GM12878 (cell line): Measurements from ENCODE around the gene SPATA24. TPM values are rescaled to one million over a fixed set of nuclear protein-coding genes. Genes with fewer than 3 reads are reported as not detected.

Source experiments
- BACH1 ChIP-seq: fragments of 450-650 bp; IDR thresholded peaks from 2 replicates; pipeline ENCODE4 v1.6.1; 2017; ENCODE audit warnings: mild to moderate bottlenecking, borderline replicate concordance
- BCLAF1 ChIP-seq: fragments of 450-650 bp; IDR thresholded peaks from 2 replicates; pipeline ENCODE4 v1.6.1; 2017; ENCODE audit warnings: antibody characterized with exemption, mild to moderate bottlenecking, moderate library complexity
- BHLHE40 ChIP-seq, 2 experiments: fragments of 450-650 bp in 1 of 2; IDR thresholded peaks; 2 replicates each; pipeline ENCODE4 v1.6.1; 2011 to 2017; ENCODE audit warnings: low read depth in 2 of 2, borderline replicate concordance in 1 of 2, improper control_type of control experiment in 1 of 2, low read length in 1 of 2, mild to moderate bottlenecking in 1 of 2
- CBFB ChIP-seq: IDR thresholded peaks from 2 replicates; pipeline ENCODE4 v1.6.1; 2016; ENCODE audit warnings: antibody characterized with exemption, low read depth
- EP300 ChIP-seq, 2 experiments: fragments of 150-350 bp in 1 of 2; IDR thresholded peaks; 2 replicates each; pipeline ENCODE4 v1.6.1; 2011 to 2012; ENCODE audit warnings: low read depth in 2 of 2, low read length in 2 of 2, borderline replicate concordance in 1 of 2, improper control_type of control experiment in 1 of 2, inconsistent platforms in 1 of 2; ENCODE audit not compliant: control insufficient read depth in 1 of 2
- ETV6 ChIP-seq, 2 experiments: fragments of 450-650 bp in 1 of 2; IDR thresholded peaks in 1 of 2; conservative IDR thresholded peaks in 1 of 2; 2 replicates each; pipeline ENCODE4 v1.6.1; 2014; ENCODE audit warnings: antibody characterized with exemption in 1 of 2, borderline replicate concordance in 1 of 2, low read depth in 1 of 2, mild to moderate bottlenecking in 1 of 2, moderate library complexity in 1 of 2
- HCFC1 ChIP-seq: fragments of 150-350 bp; IDR thresholded peaks from 2 replicates; pipeline ENCODE4 v1.6.1; 2014; ENCODE audit warnings: low read length
- IKZF2 ChIP-seq, 2 experiments: fragments of 450-650 bp; IDR thresholded peaks; 2 replicates each; pipeline ENCODE4 v1.6.1; 2017; ENCODE audit warnings: mild to moderate bottlenecking in 2 of 2, moderate library complexity in 2 of 2
- MEF2A ChIP-seq: IDR thresholded peaks from 2 replicates; pipeline ENCODE4 v1.6.1; 2011; ENCODE audit warnings: low read depth, mild to moderate bottlenecking, low read length, moderate library complexity; ENCODE audit not compliant: insufficient read depth
- MTA2 ChIP-seq: fragments of 450-650 bp; IDR thresholded peaks from 2 replicates; pipeline ENCODE4 v1.6.1; 2016; ENCODE audit warnings: low read depth, mild to moderate bottlenecking, moderate library complexity
- MTA3 ChIP-seq: IDR thresholded peaks from 2 replicates; pipeline ENCODE4 v1.6.1; 2012; ENCODE audit warnings: low read length, inconsistent platforms, borderline replicate concordance
- MYB ChIP-seq: fragments of 150-350 bp; IDR thresholded peaks from 2 replicates; pipeline ENCODE4 v1.6.1; 2014; ENCODE audit warnings: mild to moderate bottlenecking, low read depth, low read length, borderline replicate concordance
- NBN ChIP-seq: fragments of 450-650 bp; IDR thresholded peaks from 2 replicates; pipeline ENCODE4 v1.6.1; 2016
- NR2F1 ChIP-seq: fragments of 450-650 bp; conservative IDR thresholded peaks from 2 replicates; pipeline ENCODE4 v1.6.1; 2017; ENCODE audit warnings: mild to moderate bottlenecking
- WRNIP1 ChIP-seq: IDR thresholded peaks from 2 replicates; pipeline ENCODE4 v1.6.1; 2011; ENCODE audit warnings: low read depth, low read length, improper control_type of control experiment, borderline replicate concordance
- ZNF622 ChIP-seq: fragments of 450-650 bp; IDR thresholded peaks from 2 replicates; pipeline ENCODE4 v1.6.1; 2017; ENCODE audit warnings: mild to moderate bottlenecking, inconsistent platforms
- polyA plus RNA-seq, 11 experiments: library from polyadenylated mRNA; depleted of rRNA in 4 of 11; unstranded in 6 of 11; stranded (reverse) in 5 of 11; fragments of >200 nt; fragmentation: Nextera tagmentation in 4 of 11; fragmentation: Illumina TruSeq in 1 of 11; extraction: Ambion mirVana in 4 of 11; extraction: Trizol in 1 of 11; gene quantifications; 1 replicate in 1 of 11; 2 replicates in 10 of 11; pipeline versions ENCODE4 v1.2.1 to v1.2.3, GENCODE V29; 2011 to 2016; ENCODE audit warnings: inconsistent platforms in 2 of 11, missing spikeins in 2 of 11, low read depth in 1 of 11
- total RNA-seq, 4 experiments: library from RNA; depleted of rRNA in 3 of 4; stranded (reverse); fragments of >200 nt in 3 of 4; fragmentation: Illumina TruSeq in 1 of 4; extraction: Trizol in 1 of 4; gene quantifications; 2 replicates each; pipeline versions ENCODE4 v1.2.1 to v1.2.3, GENCODE V29; 2013 to 2021
- TF ChIP-seq, protein P1 (sequence below): fragments of 450-650 bp; formaldehyde crosslinking; IDR thresholded peaks from 2 replicates; pipeline ENCODE4 v1.4.0; 2020; ENCODE audit warnings: mild to moderate bottlenecking, moderate library complexity
- TF ChIP-seq, protein P2 (sequence below): IDR thresholded peaks from 2 replicates; pipeline ENCODE4 v1.6.1; 2012; ENCODE audit warnings: low read depth, low read length, improper control_type of control experiment
- TF ChIP-seq, protein P3 (sequence below): fragments of 450-650 bp; IDR thresholded peaks from 2 replicates; pipeline ENCODE4 v1.6.1; 2017; ENCODE audit warnings: mild to moderate bottlenecking

Gene SPATA24
- total and polyA plus RNA-seq, 10 of the 15 experiments (the other 5 are each of a cell fraction or from before 2014, with no cell fraction given): 4.1 to 9.8 (median 7.3) TPM

GRCh38 chr5:139446956-139447779, 43.3 kb upstream of the SPATA24 start (continued):
- peak; percentile 99 to 100 for TF ChIP-seq IKZF2 (IDR thresholded peaks at IDR 0.05)
- TF ChIP-seq EP300 (IDR thresholded peaks at IDR 0.05; ENCODE audit: borderline replicate concordance in 1 of 2, control insufficient read depth in 1 of 2, low read depth in 2 of 2, low read length in 2 of 2): peak; percentile 94 to 97
- TF ChIP-seq, protein P1, sequence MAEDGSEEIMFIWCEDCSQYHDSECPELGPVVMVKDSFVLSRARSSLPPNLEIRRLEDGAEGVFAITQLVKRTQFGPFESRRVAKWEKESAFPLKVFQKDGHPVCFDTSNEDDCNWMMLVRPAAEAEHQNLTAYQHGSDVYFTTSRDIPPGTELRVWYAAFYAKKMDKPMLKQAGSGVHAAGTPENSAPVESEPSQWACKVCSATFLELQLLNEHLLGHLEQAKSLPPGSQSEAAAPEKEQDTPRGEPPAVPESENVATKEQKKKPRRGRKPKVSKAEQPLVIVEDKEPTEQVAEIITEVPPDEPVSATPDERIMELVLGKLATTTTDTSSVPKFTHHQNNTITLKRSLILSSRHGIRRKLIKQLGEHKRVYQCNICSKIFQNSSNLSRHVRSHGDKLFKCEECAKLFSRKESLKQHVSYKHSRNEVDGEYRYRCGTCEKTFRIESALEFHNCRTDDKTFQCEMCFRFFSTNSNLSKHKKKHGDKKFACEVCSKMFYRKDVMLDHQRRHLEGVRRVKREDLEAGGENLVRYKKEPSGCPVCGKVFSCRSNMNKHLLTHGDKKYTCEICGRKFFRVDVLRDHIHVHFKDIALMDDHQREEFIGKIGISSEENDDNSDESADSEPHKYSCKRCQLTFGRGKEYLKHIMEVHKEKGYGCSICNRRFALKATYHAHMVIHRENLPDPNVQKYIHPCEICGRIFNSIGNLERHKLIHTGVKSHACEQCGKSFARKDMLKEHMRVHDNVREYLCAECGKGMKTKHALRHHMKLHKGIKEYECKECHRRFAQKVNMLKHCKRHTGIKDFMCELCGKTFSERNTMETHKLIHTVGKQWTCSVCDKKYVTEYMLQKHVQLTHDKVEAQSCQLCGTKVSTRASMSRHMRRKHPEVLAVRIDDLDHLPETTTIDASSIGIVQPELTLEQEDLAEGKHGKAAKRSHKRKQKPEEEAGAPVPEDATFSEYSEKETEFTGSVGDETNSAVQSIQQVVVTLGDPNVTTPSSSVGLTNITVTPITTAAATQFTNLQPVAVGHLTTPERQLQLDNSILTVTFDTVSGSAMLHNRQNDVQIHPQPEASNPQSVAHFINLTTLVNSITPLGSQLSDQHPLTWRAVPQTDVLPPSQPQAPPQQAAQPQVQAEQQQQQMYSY (CRISPR knock-in tag): no peak
- TF ChIP-seq NBN: 0 out of 2 replicates have a peak, but pooled peaks have one; percentile 14
- no peak for TF ChIP-seq WRNIP1
- peak; percentile 99 for TF ChIP-seq MTA2
- peak; percentile 96 for TF ChIP-seq MEF2A
- TF ChIP-seq, protein P2, sequence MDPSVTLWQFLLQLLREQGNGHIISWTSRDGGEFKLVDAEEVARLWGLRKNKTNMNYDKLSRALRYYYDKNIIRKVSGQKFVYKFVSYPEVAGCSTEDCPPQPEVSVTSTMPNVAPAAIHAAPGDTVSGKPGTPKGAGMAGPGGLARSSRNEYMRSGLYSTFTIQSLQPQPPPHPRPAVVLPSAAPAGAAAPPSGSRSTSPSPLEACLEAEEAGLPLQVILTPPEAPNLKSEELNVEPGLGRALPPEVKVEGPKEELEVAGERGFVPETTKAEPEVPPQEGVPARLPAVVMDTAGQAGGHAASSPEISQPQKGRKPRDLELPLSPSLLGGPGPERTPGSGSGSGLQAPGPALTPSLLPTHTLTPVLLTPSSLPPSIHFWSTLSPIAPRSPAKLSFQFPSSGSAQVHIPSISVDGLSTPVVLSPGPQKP: no peak
- TF ChIP-seq CBFB: peak; percentile 52
- peak in 1 of 2 experiments; percentile 85; a peak in 1 of 4 replicates for TF ChIP-seq ETV6 (conservative IDR thresholded peaks at IDR 0.05 in 1 of 2, IDR thresholded peaks at IDR 0.05 in 1 of 2; ENCODE audit: borderline replicate concordance in 1 of 2, low read depth in 1 of 2)
- TF ChIP-seq BACH1: peak; percentile 90; the same call in 1 of the 2 replicates
- peak; percentile 93; the same call in 1 of the 2 replicates for TF ChIP-seq MTA3
- TF ChIP-seq NR2F1: peak; percentile 90
- no peak for TF ChIP-seq MYB
- peak; percentile 39 to 45; a peak in 3 of 4 replicates for TF ChIP-seq BHLHE40 (IDR thresholded peaks at IDR 0.05; ENCODE audit: borderline replicate concordance in 1 of 2, low read depth in 2 of 2, low read length in 1 of 2)
- no peak for TF ChIP-seq BCLAF1
- TF ChIP-seq, protein P3, sequence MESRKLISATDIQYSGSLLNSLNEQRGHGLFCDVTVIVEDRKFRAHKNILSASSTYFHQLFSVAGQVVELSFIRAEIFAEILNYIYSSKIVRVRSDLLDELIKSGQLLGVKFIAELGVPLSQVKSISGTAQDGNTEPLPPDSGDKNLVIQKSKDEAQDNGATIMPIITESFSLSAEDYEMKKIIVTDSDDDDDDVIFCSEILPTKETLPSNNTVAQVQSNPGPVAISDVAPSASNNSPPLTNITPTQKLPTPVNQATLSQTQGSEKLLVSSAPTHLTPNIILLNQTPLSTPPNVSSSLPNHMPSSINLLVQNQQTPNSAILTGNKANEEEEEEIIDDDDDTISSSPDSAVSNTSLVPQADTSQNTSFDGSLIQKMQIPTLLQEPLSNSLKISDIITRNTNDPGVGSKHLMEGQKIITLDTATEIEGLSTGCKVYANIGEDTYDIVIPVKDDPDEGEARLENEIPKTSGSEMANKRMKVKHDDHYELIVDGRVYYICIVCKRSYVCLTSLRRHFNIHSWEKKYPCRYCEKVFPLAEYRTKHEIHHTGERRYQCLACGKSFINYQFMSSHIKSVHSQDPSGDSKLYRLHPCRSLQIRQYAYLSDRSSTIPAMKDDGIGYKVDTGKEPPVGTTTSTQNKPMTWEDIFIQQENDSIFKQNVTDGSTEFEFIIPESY: no peak
- no peak for TF ChIP-seq HCFC1
- TF ChIP-seq ZNF622: no peak
